ENCODE data around the gene SEMA4D. TPM values are rescaled to one million over a fixed set of nuclear protein-coding genes. Genes with fewer than 3 reads are reported as not detected.

SEMA4D gene
- total RNA-seq, 1 experiment from 2014 or later = 0.37 TPM

DNA sequence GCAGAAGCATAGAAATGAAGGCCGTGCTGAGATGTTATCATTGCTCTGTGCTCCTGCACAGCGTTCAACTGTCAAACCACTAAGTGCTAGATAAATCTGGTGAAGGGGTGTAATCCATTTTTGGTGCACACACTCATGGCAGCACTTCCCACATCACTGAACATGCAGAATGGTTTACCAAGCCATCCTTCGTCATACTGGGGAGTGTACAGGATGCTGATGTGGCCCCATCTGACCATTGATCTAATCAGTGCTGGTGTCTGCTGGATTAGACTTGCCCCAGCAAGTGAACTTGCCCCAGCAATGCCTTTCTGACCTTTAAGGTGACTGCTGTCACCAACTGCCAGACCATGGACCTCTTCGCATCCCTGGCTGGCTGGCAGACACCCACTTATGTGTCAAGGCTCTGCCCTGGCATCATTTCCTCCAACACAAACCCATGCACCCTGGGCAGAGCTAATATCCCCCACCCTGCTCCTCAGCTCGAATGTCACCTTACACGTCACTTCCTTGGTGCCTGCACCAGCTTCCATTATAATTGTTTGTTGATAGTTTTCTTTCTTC, 4.2 kb upstream of the SEMA4D start:
- H3K27ac ChIP-seq = no peak overlapping the region
- DNase-seq (ENCODE audit: low read depth in 1 of 2, low spot score in 2 of 2) = no peak

DNA sequence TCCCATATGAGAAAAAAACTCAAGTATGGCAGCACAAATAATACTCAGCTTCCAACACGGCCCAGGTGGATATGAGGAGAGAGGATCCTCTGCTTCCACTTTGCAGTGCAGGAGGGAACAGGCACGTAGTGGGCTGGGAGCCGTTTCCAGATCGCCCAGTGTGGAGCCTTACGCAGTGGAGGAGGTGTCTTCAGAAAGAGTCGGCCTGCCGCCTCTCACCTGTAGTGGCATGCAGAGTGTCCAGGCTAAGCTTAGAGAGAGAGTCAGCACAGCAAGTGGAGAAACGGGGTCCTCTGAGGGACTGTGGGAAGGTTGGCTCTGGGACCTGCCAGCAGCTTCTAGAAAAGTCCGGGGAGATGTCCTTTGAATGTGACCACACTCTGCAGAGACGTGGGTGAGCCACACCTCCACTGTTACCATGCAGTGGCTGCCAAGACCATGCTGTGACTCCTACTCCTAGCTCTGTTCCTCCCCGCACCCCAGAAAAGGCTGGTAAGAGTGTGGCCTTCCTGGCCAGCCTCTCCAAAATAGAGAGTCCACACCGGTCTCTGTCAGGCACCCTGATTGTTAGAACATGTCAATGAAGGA, 3.5 kb upstream of the SEMA4D start:
- Histone ChIP-seq H3K4me3 (no peak overlapping the region), H3K27me3 (replicated peaks) (0 out of 2 replicates have a peak, but pooled peaks cover 3% of the 10 kb centered on the region), H3K36me3 (no peaks in the 10 kb centered on the region), H3K9me3 (replicated peaks) (no peaks in the 10 kb centered on the region), H3K27ac (no peak overlapping the region), H3K4me1 (replicated peaks) (no peaks in the 10 kb centered on the region)
- DNase-seq (ENCODE audit: low read depth in 1 of 2, low spot score in 2 of 2) = no peak

More for the DNA sequence above, 4.2 kb upstream of the SEMA4D start:
- Histone ChIP-seq H3K4me3 (no peak overlapping the region), H3K9me3 (replicated peaks) (no peaks in the 10 kb centered on the region), H3K27me3 (replicated peaks) (0 out of 2 replicates have a peak, but pooled peaks cover 3% of the 10 kb centered on the region), H3K4me1 (replicated peaks) (no peaks in the 10 kb centered on the region), H3K36me3 (no peaks in the 10 kb centered on the region)

- no peak overlapping the region for H3K27ac ChIP-seq
- 0 out of 2 replicates have a peak, but pooled peaks cover 3% of the 10 kb centered on the region for H3K27me3 ChIP-seq (replicated peaks)
- no peaks in the 10 kb centered on the region for H3K9me3 ChIP-seq (replicated peaks)
- DNase-seq (ENCODE audit: low read depth in 1 of 2, low spot score in 2 of 2) = no peak
- H3K4me3 ChIP-seq = no peak overlapping the region
- no peaks in the 10 kb centered on the region for H3K4me1 ChIP-seq (replicated peaks)
- no peaks in the 10 kb centered on the region for H3K36me3 ChIP-seq
Measured at GRCh38 chr9:89500008-89500407, 2.1 kb upstream of the SEMA4D start.

DNA sequence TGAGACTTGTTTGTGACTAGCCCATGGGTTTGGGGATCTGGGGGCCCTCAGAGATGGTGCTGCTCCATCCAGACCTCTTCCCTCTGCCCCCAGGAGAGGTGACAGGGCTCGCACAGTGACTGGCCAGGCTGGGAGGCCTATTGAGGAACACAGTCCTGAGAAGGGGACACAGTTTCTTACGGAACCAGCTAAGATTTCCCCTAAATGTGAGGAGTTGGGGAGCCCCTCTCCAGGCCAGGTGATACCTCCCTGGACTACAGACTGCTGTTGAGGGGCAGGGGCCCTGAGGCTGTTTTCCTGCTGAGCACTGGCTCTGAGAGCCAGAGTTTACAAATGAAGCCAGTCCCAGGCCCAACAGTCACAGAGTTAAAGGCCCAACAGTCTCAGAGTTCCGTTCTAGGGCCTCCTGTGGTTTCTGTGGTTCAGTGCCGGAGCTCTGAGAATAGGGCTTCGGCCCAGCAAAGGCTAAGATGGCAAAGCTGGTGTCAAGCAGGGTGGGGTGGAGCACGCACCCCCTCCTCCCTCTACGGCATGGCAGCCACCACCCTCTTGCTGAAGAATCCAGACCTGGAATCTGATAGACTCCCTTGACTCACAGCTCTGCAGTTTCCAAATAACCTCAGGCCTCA, 1.1 kb upstream of the SEMA4D start:
- H3K9me3 ChIP-seq (replicated peaks) = no peaks in the 10 kb centered on the region
- H3K27ac ChIP-seq = no peak overlapping the region
- no peak for DNase-seq (ENCODE audit: low read depth in 1 of 2, low spot score in 2 of 2)
- 0 out of 2 replicates have a peak, but pooled peaks cover 3% of the 10 kb centered on the region for H3K27me3 ChIP-seq (replicated peaks)
- H3K4me1 ChIP-seq (replicated peaks) = no peaks in the 10 kb centered on the region
- H3K36me3 ChIP-seq = no peaks in the 10 kb centered on the region
- no peak overlapping the region for H3K4me3 ChIP-seq

GRCh38 chr9:89497257-89497963, 503 bp downstream of the SEMA4D start:
- H3K27ac ChIP-seq = no peak overlapping the region

DNA sequence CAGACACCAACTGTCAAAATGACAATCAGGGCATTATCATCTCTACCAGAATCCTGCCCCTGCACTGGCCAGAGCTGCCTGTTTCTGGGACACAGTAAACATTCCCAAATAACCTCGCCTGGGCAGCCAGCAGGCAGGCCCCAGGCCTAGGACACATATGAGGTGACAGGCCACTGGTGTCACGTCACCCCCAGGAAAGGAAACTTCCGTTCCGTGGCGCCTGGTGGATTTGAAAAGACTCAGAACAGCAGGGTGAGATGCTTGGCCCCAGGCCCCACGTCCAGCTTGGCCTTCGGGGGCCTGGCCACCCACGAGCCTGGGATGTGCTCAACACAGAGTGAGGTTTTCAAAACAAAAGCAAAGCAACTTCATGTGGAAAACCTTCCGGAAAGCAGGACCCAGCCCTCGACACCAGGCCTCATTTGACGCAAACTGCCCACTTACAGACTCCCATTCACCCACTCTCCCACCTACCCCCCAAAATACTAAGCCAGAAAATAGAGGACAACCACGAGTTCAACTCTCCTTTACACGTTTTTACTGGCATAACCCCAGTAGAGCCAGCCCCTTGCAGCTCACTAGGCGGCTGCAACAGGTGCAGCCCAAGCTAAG, 1.2 kb downstream of the SEMA4D start:
- Histone ChIP-seq H3K9me3 (replicated peaks) (no peaks in the 10 kb centered on the region), H3K27ac (no peak overlapping the region), H3K27me3 (replicated peaks) (no peaks in the 10 kb centered on the region), H3K4me1 (replicated peaks) (no peaks in the 10 kb centered on the region), H3K4me3 (no peak overlapping the region), H3K36me3 (no peaks in the 10 kb centered on the region)
- no peak for DNase-seq (ENCODE audit: low read depth in 1 of 2, low spot score in 2 of 2)

More at GRCh38 chr9:89497257-89497963, 503 bp downstream of the SEMA4D start:
- Histone ChIP-seq H3K4me1 (replicated peaks) (no peaks in the 10 kb centered on the region), H3K36me3 (no peaks in the 10 kb centered on the region), H3K4me3 (peak overlapping the region; percentile 31), H3K9me3 (replicated peaks) (no peaks in the 10 kb centered on the region), H3K27me3 (replicated peaks) (no peaks in the 10 kb centered on the region)
- no peak for DNase-seq (ENCODE audit: low read depth in 1 of 2, low spot score in 2 of 2)

- H3K36me3 ChIP-seq = no peaks in the 10 kb centered on the region
- no peak overlapping the region for H3K27ac ChIP-seq
- H3K27me3 ChIP-seq (replicated peaks) = no peaks in the 10 kb centered on the region
- no peak for DNase-seq (ENCODE audit: low read depth in 1 of 2, low spot score in 2 of 2)
- H3K9me3 ChIP-seq (replicated peaks) = no peaks in the 10 kb centered on the region
- no peak overlapping the region for H3K4me3 ChIP-seq
- H3K4me1 ChIP-seq (replicated peaks) = no peaks in the 10 kb centered on the region
Measured at GRCh38 chr9:89495824-89496560, 1.9 kb downstream of the SEMA4D start.

DNA sequence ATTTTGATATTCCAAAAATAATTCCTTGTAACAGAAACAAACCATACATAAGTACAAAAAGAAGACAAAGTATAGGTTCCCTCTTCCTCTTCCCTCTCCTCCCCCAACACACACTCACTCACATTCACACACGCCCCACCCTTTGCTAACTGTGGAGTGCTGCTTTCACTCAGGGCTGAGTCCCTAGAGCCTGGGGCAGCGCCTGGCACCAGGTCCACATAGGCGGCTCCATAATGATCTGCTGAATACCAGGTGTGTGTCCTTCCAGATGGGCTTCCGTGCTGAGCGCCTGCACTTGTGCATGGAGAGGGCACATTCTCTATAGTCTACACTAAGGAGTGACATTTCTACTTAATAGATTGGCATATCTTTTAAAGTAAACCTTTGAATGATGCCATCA, 3.7 kb downstream of the SEMA4D start:
- no peak overlapping the region for H3K27ac ChIP-seq
- no peaks in the 10 kb centered on the region for H3K9me3 ChIP-seq (replicated peaks)
- no peaks in the 10 kb centered on the region for H3K4me1 ChIP-seq (replicated peaks)
- DNase-seq (ENCODE audit: low read depth in 1 of 2, low spot score in 2 of 2) = no peak
- no peak overlapping the region for H3K4me3 ChIP-seq
- no peaks in the 10 kb centered on the region for H3K27me3 ChIP-seq (replicated peaks)
- no peaks in the 10 kb centered on the region for H3K36me3 ChIP-seq

- DNase-seq (ENCODE audit: low read depth in 1 of 2, low spot score in 2 of 2) = no peak
- no peaks in the 10 kb centered on the region for H3K4me1 ChIP-seq (replicated peaks)
- H3K9me3 ChIP-seq (replicated peaks) = no peaks in the 10 kb centered on the region
- no peaks in the 10 kb centered on the region for H3K36me3 ChIP-seq
- H3K4me3 ChIP-seq = no peak overlapping the region
- no peak overlapping the region for H3K27ac ChIP-seq
- H3K27me3 ChIP-seq (replicated peaks) = no peaks in the 10 kb centered on the region
Measured at GRCh38 chr9:89493671-89494070, 4.2 kb downstream of the SEMA4D start.

- H3K27ac ChIP-seq = no peak overlapping the region
- no peaks in the 10 kb centered on the region for H3K4me1 ChIP-seq (replicated peaks)
- H3K4me3 ChIP-seq = no peak overlapping the region
- H3K9me3 ChIP-seq (replicated peaks) = no peaks in the 10 kb centered on the region
- no peaks in the 10 kb centered on the region for H3K36me3 ChIP-seq
- H3K27me3 ChIP-seq (replicated peaks) = no peaks in the 10 kb centered on the region
- DNase-seq (ENCODE audit: low read depth in 1 of 2, low spot score in 2 of 2) = no peak
Measured at GRCh38 chr9:89493181-89493580, 4.7 kb downstream of the SEMA4D start.

- H3K4me1 ChIP-seq (replicated peaks) = no peaks in the 10 kb centered on the region
- no peak overlapping the region for H3K27ac ChIP-seq
- no peaks in the 10 kb centered on the region for H3K9me3 ChIP-seq (replicated peaks)
- no peaks in the 10 kb centered on the region for H3K36me3 ChIP-seq
- DNase-seq (ENCODE audit: low read depth in 1 of 2, low spot score in 2 of 2) = no peak
- no peaks in the 10 kb centered on the region for H3K27me3 ChIP-seq (replicated peaks)
- H3K4me3 ChIP-seq = no peak overlapping the region
Measured at GRCh38 chr9:89492586-89492985, 5.3 kb downstream of the SEMA4D start.

GRCh38 chr9:89491694-89492093, 6.2 kb downstream of the SEMA4D start:
- H3K4me3 ChIP-seq = no peak overlapping the region
- DNase-seq (ENCODE audit: low read depth in 1 of 2, low spot score in 2 of 2) = no peak

More at GRCh38 chr9:89491694-89492093, 6.2 kb downstream of the SEMA4D start:
- Histone ChIP-seq H3K4me1 (replicated peaks) (no peaks in the 10 kb centered on the region), H3K36me3 (no peaks in the 10 kb centered on the region), H3K27me3 (replicated peaks) (no peaks in the 10 kb centered on the region), H3K27ac (no peak overlapping the region), H3K9me3 (replicated peaks) (no peaks in the 10 kb centered on the region)
